ENCODE results near the gene KMT5C. TPM values are rescaled to one million over a fixed set of nuclear protein-coding genes. Genes with fewer than 3 reads are reported as not detected.
"Not testable (repeated sequence)": the region's sequence is repeated elsewhere in the genome, so short reads cannot be mapped to it uniquely, and the experiment has no call there.

KMT5C gene
- total RNA-seq, 1 donor from 2014 or later = 13.3 TPM

- peak; percentile 80 for DNase-seq
Observed at GRCh38 chr19:55319785-55320184, 19.9 kb upstream of the KMT5C start.

DNA sequence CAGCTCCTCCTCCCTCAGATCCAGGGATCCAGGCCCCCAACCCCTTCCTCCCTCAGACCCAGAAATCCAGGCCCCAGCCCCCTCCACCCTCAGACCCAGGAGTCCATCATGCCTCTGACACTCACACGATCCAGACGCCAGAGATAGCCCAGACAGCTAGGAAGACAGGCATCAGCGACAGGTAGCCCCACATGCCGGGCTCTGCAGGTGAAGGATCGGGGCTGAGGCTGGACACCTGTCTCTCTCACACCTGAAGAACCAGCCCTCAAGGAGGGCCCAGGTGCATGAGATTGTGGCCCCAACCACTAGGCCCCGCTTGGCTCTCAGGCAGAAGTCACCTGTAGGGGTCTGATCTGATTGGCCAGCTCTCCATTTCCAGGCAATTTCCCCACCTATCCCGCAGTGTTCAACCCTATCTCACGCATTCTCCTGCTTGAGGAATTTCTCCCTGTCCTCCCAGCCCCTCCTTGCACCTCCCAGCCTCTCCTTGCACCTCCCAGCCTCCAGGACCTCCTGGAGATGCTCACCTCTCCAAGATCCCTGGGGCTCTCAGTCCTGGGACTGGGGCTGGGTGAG, 18.7 kb upstream of the KMT5C start:
- DNase-seq = no peak

DNA sequence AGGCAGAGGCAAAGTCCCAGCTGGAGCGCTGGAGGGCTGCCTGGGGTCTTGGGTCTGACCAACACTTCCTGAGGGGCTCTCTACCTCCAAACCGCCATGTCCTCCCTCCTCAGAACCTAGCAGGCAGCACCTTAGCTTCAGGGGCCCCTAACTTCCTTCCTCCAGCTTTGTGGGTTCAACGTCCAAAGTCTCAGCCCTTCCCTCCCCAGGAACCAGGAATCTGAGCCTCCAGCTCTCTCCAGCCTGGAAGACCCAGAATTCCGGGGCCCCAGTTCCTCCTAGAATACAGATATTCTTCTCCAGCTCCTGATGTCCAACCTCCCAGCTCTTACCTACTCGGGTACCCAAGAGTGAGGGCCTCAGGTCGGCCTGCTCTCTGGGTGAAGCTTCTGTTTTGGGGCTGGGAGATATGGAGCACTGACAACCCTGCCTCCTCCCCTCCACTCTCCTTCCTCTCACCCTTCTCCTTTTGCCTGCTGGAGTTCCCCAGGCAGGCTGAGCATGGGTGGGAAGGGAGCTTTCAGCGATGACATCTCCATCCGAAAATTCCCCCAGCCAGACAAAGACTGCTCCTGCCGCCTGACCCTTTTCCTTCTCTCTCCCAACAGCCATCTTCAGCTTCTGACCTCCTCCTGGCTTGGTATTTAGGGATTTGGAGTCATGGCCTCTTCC, 18.1 kb upstream of the KMT5C start:
- DNase-seq = no peak

- no peak for DNase-seq
Observed at GRCh38 chr19:55322204-55322885, 17.3 kb upstream of the KMT5C start.

DNA sequence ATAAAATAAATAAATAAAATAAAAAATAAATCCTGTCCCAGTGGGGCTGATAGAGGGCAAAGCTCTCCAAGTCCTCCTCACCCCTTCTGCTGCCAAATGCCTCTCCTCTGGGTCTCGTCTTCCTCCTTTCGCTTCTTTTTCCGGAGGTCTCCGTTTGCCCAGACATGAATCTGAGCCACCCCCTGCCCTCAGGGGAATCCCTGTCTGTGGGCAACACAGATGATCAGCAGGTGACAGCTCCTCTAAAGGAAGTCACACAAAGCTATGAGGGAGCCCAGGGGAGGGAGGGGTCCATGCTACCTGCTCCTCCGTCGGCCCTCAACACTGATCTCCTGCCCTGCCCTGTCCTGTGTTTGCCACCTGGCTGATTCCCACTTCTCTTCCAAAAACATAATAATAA, 15.0 kb upstream of the KMT5C start:
- no peak for DNase-seq

DNA sequence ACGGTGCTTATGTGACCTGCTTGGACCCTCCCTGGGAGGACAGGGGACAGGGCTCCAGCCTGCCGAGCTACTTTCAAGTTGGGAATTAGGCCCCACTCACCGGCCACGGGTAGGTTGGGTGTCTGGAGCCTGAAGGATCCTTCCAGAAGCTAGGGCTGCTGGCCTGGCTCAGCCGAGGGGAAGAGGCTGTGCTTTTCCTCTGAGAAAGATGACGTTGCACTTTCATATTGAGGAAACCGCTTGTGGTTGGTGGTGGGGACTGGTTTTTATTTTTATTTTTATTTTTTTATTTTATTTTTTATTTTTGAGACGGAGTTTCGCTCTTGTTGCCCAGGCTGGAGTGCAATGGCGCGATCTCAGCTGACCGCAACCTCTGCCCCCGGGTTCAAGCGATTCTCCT, 14.5 kb upstream of the KMT5C start, which contains the start of gene TMEM150B:
Gene TMEM150B, minus strand, starts transcription at position 170 of the 400 bp plus-strand sequence. CDS start 4,305 bp downstream, outside the sequence.
- no peak for DNase-seq

DNA sequence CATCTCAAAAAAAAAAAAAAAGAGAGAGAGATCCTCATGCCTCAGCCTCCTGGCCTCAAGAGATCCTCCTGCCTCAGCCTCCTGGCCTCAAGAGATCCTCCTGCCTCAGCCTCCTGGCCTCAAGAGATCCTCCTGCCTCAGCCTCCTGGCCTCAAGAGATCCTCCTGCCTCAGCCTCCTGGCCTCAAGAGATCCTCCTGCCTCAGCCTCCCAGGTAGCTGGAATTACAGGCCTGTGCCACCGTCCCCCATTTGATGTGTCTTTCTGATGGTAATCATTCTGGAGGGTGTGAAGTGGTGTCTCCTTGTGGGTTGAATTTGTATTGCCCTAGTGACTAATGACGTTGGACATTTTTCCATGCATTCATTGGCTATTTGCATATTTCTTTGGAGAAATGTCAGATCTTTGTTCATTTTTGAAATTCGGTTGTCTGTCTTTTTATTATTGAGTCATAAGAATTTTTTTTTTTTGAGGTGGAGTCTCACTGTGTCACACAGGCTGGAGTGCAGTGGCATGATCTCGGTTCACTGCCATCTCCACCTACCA, 10.8 kb upstream of the KMT5C start:
- not testable (repeated sequence) for DNase-seq

GRCh38 chr19:55329791-55330190, 9.9 kb upstream of the KMT5C start:
- DNase-seq = not testable (repeated sequence)

- no peak for DNase-seq
Observed at GRCh38 chr19:55333870-55334269, 5.8 kb upstream of the KMT5C start.

DNA sequence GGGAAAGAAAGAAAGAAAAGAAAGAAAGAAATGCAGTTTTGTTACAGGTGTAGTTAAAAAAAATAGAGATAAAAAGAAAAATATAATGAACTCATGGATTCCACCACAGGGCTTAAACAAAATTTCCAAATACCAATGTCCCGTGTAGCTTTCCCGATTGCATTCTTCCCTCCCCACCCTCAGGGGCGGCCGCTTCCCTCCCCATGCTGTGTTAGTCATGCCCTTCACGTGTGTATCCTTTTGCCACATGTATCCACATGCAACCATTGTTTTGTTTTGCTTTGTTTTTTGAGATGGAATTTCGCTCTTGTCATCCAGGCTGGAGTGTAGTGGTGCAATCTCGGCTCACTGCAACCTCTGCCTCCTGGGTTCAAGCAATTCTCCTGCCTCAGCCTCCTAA, 3.6 kb upstream of the KMT5C start:
- DNase-seq = no peak

- peak; percentile 27 for DNase-seq
Observed at GRCh38 chr19:55339889-55340783, 460 bp downstream of the KMT5C start.

GRCh38 chr19:55340784-55341147, 1.1 kb downstream of the KMT5C start:
- DNase-seq = no peak

DNA sequence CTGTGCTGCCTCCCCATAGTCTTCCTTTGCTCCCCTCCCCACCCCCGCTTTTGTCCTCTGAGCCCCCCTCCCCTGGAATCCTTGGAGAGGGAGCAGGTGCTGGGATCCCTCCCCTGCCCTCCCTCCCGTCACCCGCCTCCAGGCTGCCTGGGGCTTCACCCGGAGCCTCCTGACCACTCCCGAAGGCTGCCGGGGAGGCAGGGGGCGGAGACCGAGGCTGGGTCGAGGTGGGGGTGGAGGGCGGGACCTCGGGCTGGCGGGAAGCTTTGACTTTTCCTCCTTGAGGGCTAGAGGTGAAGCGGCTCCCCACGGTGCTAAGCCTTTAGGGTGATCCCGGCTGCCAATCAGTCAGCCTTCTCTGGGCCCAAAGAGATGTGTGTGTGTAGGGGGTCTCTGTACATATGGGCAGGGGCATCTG, 1.5 kb downstream of the KMT5C start:
- DNase-seq = peak; percentile 93

DNA sequence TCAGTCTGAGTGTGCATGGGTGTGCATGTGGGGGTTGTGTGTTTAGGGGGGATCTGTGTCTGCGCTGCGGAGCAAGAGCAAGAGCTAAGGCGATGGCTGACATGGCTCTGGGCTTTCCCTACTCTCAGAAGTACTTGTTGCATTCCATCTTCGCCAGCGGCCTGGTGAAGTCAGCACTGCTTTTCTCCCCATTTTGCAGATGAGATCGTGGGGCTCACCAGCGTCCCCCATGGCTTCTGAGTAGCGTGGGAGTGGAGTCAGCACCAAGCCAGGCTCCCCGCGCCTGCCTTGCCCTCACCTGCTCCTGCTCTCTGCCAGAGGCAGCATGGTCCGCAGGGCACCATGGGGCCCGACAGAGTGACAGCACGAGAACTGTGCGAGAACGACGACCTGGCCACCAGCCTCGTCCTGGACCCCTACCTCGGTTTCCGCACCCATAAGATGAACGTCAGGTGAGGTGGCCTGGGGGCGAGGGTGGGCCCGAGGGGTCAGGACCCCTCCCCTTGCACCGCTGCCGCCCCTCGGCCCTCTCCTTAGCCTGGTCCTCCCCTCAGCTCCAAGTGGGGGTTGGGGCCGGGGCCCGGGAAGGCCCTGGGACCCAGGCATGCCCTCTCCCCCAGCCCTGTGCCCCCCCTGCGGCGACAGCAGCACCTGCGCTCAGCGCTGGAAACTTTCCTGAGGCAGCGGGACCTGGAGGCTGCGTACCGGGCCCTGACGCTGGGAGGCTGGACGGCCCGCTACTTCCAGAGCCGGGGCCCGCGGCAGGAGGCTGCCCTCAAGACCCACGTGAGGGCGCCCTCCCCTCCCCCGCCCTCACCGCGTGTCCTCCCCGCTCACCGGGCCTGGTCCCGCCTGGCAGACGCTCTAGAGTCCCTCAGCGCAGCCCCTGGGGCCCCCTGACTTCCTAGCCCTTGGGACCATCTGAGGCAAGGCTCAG, 2.2 kb downstream of the KMT5C start:
- no peak for DNase-seq

DNA sequence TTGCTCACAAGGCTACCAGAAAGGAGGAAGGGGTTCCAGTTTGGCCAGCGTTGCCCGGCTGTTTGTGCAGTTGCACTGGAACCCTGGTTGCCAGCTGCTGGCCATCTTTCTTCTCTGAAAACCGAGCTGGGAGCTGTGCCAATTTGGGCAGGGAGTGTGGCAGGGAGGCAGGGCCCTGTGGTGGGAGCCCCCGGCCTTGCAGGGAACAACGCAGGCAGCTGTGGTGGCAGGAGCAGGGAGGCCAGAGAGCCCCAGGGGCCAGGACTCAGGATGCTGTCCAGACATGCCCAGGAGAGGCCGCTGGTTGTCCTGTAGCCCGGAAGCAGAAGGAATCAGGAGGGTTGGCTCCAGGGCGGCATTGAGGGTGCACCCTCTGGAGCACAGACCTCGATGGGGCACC, 4.8 kb downstream of the KMT5C start:
- peak; percentile 94 for DNase-seq

DNA sequence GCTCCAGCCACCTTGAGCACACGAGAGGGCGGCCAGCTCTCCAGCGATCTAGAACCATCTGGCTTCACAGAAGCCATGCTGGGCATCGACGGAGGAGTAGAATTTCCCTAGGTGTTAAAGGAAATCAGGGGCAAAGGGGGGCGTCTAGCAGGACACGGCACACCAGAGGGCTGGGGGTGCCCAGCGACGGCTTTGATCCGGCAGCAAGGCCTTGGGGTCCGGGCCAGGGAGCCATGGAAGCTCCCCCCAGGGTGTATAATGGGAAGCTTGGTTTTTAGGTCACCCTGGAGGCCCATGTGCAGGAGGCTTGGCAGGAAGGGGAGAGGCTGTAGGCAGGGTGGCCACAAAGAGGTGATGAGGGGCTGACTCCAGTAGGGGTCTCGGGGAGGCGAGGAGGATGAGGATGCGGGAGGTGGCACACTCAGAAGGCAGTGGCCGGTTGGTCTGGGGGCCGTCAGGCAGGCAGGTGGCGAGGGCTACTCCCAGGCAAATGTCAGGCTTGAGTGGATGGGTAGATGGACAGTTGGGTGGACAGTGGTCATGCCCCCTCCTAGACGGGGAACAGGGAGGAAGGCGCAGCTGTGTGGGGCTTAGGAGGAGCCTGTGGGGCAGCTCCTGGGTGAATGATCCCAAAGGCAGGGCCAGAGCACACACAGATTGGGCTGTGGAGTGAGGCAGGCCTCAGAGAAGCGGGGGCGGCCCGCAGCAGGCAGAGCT, 5.6 kb downstream of the KMT5C start:
- DNase-seq = no peak

DNA sequence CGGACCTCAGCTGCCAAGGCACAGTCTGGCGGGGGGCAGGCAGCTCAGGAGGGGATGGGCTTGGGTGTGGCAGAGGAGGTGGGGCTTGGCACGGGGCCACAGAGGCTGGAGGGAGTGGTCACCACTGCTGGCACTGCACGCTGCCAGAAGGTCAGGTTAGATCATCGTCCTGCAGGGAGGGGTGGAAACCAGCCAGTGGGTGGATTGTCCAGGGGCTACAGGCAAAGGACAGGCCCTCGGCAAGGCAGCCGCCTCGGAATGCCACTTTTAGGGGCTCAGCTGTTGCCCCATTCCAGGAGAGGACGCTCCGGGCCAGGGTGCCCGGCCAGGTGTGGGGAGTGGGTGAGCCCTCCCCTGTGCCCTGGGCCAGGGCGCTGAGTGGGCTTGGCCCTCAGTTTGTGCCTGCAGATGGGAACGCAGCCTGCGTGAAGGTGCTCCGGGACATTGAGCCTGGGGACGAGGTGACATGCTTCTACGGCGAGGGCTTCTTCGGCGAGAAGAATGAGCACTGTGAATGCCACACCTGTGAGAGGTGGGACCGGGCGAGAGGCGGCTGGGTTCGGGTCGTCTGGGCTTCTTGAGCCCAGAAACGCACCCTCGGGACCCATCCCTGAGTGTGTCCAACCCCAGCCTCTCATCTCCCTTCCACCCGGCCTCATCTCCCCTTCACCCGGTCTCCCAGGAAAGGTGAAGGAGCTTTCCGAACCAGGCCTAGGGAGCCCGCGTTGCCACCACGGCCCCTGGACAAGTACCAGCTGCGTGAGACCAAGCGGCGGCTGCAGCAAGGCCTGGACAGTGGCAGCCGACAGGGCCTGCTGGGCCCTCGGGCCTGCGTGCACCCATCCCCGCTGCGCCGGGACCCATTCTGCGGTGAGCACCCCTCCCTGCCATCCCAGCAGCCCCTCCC, 6.4 kb downstream of the KMT5C start:
- peak; percentile 85 for DNase-seq

DNA sequence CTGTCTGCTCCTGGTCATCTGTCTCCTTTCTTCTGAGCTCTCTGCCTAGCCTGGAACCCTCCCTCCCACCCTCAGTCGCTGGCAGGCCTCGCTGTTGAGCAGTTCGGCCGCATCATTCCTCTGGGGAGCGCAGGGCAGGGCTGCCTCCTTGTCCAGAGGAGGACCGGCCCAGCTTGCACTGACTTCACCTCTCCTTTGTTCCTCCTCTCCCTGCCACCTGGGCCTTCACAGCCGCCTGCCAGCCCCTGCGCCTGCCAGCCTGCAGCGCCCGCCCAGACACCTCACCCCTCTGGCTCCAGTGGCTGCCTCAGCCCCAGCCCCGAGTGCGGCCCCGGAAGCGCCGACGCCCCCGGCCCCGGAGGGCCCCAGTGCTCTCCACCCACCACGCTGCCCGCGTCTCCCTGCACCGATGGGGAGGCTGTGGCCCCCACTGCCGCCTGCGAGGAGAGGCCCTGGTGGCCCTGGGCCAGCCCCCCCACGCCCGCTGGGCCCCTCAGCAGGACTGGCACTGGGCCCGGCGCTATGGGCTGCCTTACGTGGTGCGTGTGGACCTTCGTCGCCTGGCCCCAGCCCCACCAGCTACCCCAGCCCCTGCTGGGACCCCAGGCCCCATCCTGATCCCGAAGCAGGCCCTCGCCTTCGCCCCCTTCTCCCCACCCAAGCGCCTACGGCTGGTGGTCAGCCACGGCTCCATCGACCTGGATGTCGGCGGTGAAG, 7.2 kb downstream of the KMT5C start:
- DNase-seq = no peak

All from tongue (tissue), 2 donors.